H1 (cell line): ENCODE results near the gene ABLIM1. TPM values are rescaled to one million over a fixed set of nuclear protein-coding genes. Genes with fewer than 3 reads are reported as not detected.

Experiments used
- CTCF ChIA-PET: fragments of 300-600 bp; sonication (Branson Sonifier 250); formaldehyde crosslinking; loops from one replicate; lab custom pipeline; 2021; ENCODE audit not compliant: partially characterized antibody; lab: Charles Lee
- POLR2A ChIA-PET: fragments of 300-600 bp; sonication (Branson Sonifier 250); formaldehyde crosslinking; loops from one replicate; lab custom pipeline; 2021; ENCODE audit warnings: inconsistent platforms; ENCODE audit not compliant: partially characterized antibody; lab: Charles Lee
- DNase-seq, 2 experiments: peaks; one replicate each; pipeline versions ENCODE4 v3.0.0 to v3.0.0-alpha.2; 2010 to 2022; ENCODE audit warnings: low spot score in 2 of 2, low read depth in 1 of 2, mixed read lengths in 1 of 2
- FAIRE-seq: peaks from 2 replicates; lab custom pipeline; 2011; peaks lifted over from hg19 to GRCh38; lab: Jason Lieb, UNC
- H2AFZ ChIP-seq: 2 replicates; pipeline ENCODE4 v1.8.1; 2012; ENCODE audit warnings: low read length, inconsistent platforms
- H2AK5ac ChIP-seq: 2 replicates; pipeline ENCODE4 v1.6.1; 2013; ENCODE audit warnings: low read depth, low read length
- H2BK120ac ChIP-seq: replicated peaks from 2 replicates; pipeline ENCODE3; 2013; ENCODE audit warnings: low read depth, low read length, inconsistent platforms
- H2BK12ac ChIP-seq: 2 replicates; pipeline ENCODE4 v1.6.1; 2013; ENCODE audit warnings: low read depth, low read length
- H2BK15ac ChIP-seq: 2 replicates; pipeline ENCODE4 v1.6.1; 2013; ENCODE audit warnings: low read length
- H2BK20ac ChIP-seq: 2 replicates; pipeline ENCODE4 v1.6.1; 2013; ENCODE audit warnings: low read length
- H2BK5ac ChIP-seq: 2 replicates; pipeline ENCODE4 v1.6.1; 2013; ENCODE audit warnings: low read depth, low read length
- H3K14ac ChIP-seq: 2 replicates; pipeline ENCODE4 v1.6.1; 2013; ENCODE audit warnings: inconsistent platforms; ENCODE audit not compliant: insufficient read length
- H3K18ac ChIP-seq: 2 replicates; pipeline ENCODE4 v1.6.1; 2013; ENCODE audit warnings: low read length; ENCODE audit errors: extremely low read depth
- H3K23ac ChIP-seq: 2 replicates; pipeline ENCODE4 v1.6.1; 2013; ENCODE audit warnings: inconsistent platforms; ENCODE audit not compliant: insufficient read length
- H3K23me2 ChIP-seq: 2 replicates; pipeline ENCODE4 v1.6.1; 2013; ENCODE audit warnings: low read depth, low read length
- H3K27ac ChIP-seq: 2 replicates; pipeline ENCODE4 v1.6.1; 2011; ENCODE audit warnings: low read depth, low read length, inconsistent platforms
- H3K27me3 ChIP-seq, 4 experiments: replicated peaks in 1 of 4; 1 replicate in 1 of 4; 2 replicates in 3 of 4; pipeline versions ENCODE4 v1.6.1 to v1.8.1; 2011 to 2013; ENCODE audit warnings: low read length in 3 of 4, mild to moderate bottlenecking in 3 of 4, inconsistent platforms in 2 of 4, mixed read lengths in 2 of 4, moderate library complexity in 1 of 4; ENCODE audit not compliant: control insufficient read depth in 3 of 4, insufficient read depth in 3 of 4; ENCODE audit errors: extremely low read depth in 1 of 4
- H3K36me3 ChIP-seq, 4 experiments: 2 replicates each; pipeline versions ENCODE4 v1.6.1 to v1.8.1; 2011 to 2013; ENCODE audit warnings: mild to moderate bottlenecking in 4 of 4, low read length in 3 of 4, moderate library complexity in 2 of 4, control low read depth in 1 of 4, inconsistent platforms in 1 of 4; ENCODE audit not compliant: insufficient read depth in 4 of 4, control insufficient read depth in 2 of 4
- H3K4ac ChIP-seq: replicated peaks from 2 replicates; pipeline ENCODE3; 2013; ENCODE audit warnings: low read length, low read depth, mixed read lengths, inconsistent platforms; ENCODE audit not compliant: insufficient read length
- H3K4me1 ChIP-seq, 4 experiments: replicated peaks in 1 of 4; 1 replicate in 1 of 4; 2 replicates in 3 of 4; pipeline versions ENCODE4 v1.6.1 to v1.8.1; 2011 to 2013; ENCODE audit warnings: low read length in 3 of 4, inconsistent platforms in 2 of 4, mixed read lengths in 1 of 4; ENCODE audit not compliant: insufficient read depth in 4 of 4, control insufficient read depth in 3 of 4
- H3K4me2 ChIP-seq, 2 experiments: 2 replicates each; pipeline versions ENCODE4 v1.6.1 to v1.8.1; 2011 to 2013; ENCODE audit warnings: low read depth in 2 of 2, low read length in 2 of 2, control low read depth in 1 of 2, inconsistent platforms in 1 of 2, mild to moderate bottlenecking in 1 of 2; ENCODE audit not compliant: insufficient read depth in 1 of 2
- H3K4me3 ChIP-seq, 4 experiments: fragments of 200-600, 300-600 bp in 1 of 4; sonication (generic), shearing (Covaris generic), sonication (Bioruptor Twin) in 1 of 4; 2 replicates each; pipeline versions ENCODE4 v1.5.1 to v1.8.1; 2011 to 2016; ENCODE audit warnings: low read length in 4 of 4, low read depth in 3 of 4, control low read depth in 2 of 4, inconsistent platforms in 2 of 4, mild to moderate bottlenecking in 2 of 4, mixed read lengths in 1 of 4, moderate library complexity in 1 of 4; ENCODE audit not compliant: insufficient read depth in 2 of 4; ENCODE audit errors: extremely low read depth in 1 of 4
- H3K56ac ChIP-seq: replicated peaks from 2 replicates; pipeline ENCODE3; 2013; ENCODE audit warnings: low read depth, mild to moderate bottlenecking, mixed read lengths, low read length, inconsistent platforms; ENCODE audit not compliant: insufficient read length
- H3K79me1 ChIP-seq: 2 replicates; pipeline ENCODE4 v1.6.1; 2013; ENCODE audit warnings: low read depth, low read length, control low read depth
- H3K79me2 ChIP-seq, 2 experiments: 2 replicates each; pipeline versions ENCODE4 v1.6.1 to v1.8.1; 2012 to 2013; ENCODE audit warnings: low read length in 2 of 2, mild to moderate bottlenecking in 2 of 2, inconsistent platforms in 1 of 2; ENCODE audit not compliant: insufficient read depth in 2 of 2, control insufficient read depth in 1 of 2
- H3K9ac ChIP-seq, 4 experiments: replicated peaks in 1 of 4; 1 replicate in 1 of 4; 2 replicates in 3 of 4; pipeline versions ENCODE4 v1.6.1 to v1.8.1; 2011 to 2013; ENCODE audit warnings: low read depth in 3 of 4, low read length in 3 of 4, control low read depth in 2 of 4, mild to moderate bottlenecking in 2 of 4, moderate library complexity in 2 of 4, inconsistent platforms in 1 of 4; ENCODE audit errors: extremely low read depth in 1 of 4
- H3K9me3 ChIP-seq, 2 experiments: 2 replicates each; pipeline versions ENCODE4 v1.6.1 to v1.8.1; 2012 to 2013; ENCODE audit warnings: mild to moderate bottlenecking in 2 of 2, moderate library complexity in 2 of 2, control low read depth in 1 of 2, inconsistent platforms in 1 of 2, low read depth in 1 of 2, low read length in 1 of 2, mixed read lengths in 1 of 2; ENCODE audit not compliant: insufficient read depth in 2 of 2
- H4K20me1 ChIP-seq, 2 experiments: replicated peaks in 1 of 2; 2 replicates each; pipeline versions ENCODE3 to v1.8.1; 2011 to 2013; ENCODE audit warnings: inconsistent platforms in 2 of 2, low read length in 2 of 2, mild to moderate bottlenecking in 1 of 2; ENCODE audit not compliant: insufficient read depth in 2 of 2, control insufficient read depth in 1 of 2
- H4K5ac ChIP-seq: 2 replicates; pipeline ENCODE4 v1.6.1; 2013; ENCODE audit warnings: low read length, low read depth, mixed read lengths, inconsistent platforms; ENCODE audit not compliant: insufficient read length
- H4K8ac ChIP-seq: 2 replicates; pipeline ENCODE4 v1.8.0; 2013; ENCODE audit warnings: mild to moderate bottlenecking, moderate library complexity, low read length, inconsistent platforms; ENCODE audit not compliant: insufficient read depth; ENCODE audit errors: extremely low read depth
- H4K91ac ChIP-seq: replicated peaks from 2 replicates; pipeline ENCODE3; 2013; ENCODE audit warnings: low read length, mixed read lengths, inconsistent platforms; ENCODE audit not compliant: insufficient read length
- BACH1 ChIP-seq: IDR thresholded peaks from 2 replicates; pipeline ENCODE4 v1.6.1; 2012; ENCODE audit warnings: low read length, improper control_type of control experiment
- CEBPB ChIP-seq: IDR thresholded peaks from 2 replicates; pipeline ENCODE4 v1.6.1; 2012; ENCODE audit warnings: low read depth, low read length
- NRF1 ChIP-seq: IDR thresholded peaks from 2 replicates; pipeline ENCODE4 v1.6.1; 2011; ENCODE audit warnings: mild to moderate bottlenecking, low read depth, low read length, improper control_type of control experiment
- POLR2AphosphoS5 ChIP-seq: IDR thresholded peaks from 2 replicates; pipeline ENCODE4 v1.6.1; 2011; ENCODE audit warnings: low read depth, low read length
- RNF2 ChIP-seq: fragments of 200-900, 300-1000 bp; sonication (generic); IDR thresholded peaks from 2 replicates; pipeline ENCODE4 v1.7.1; 2016; ENCODE audit warnings: borderline replicate concordance, low read depth, mild to moderate bottlenecking, antibody characterized with exemption, low read length; ENCODE audit not compliant: poor library complexity, severe bottlenecking; ENCODE audit errors: missing control alignments
- SAP30 ChIP-seq: fragments of 300-600 bp; sonication (generic); IDR thresholded peaks from 2 replicates; pipeline ENCODE4 v1.7.1; 2012; ENCODE audit warnings: low read length, moderate library complexity, mild to moderate bottlenecking, inconsistent platforms; ENCODE audit not compliant: insufficient read depth, insufficient replicate concordance
- SUZ12 ChIP-seq: fragments of 200-600 bp; sonication (generic); IDR thresholded peaks from 2 replicates; pipeline ENCODE4 v1.6.1; 2012; ENCODE audit warnings: mild to moderate bottlenecking, inconsistent platforms, low read length, moderate library complexity, mixed read lengths
- TAF1 ChIP-seq: IDR thresholded peaks from 2 replicates; pipeline ENCODE4 v1.6.1; 2011; ENCODE audit warnings: mild to moderate bottlenecking, low read depth, low read length
- TAF7 ChIP-seq: optimal IDR thresholded peaks from 2 replicates; pipeline ENCODE3; 2011; ENCODE audit warnings: low read depth, mild to moderate bottlenecking, inconsistent platforms, low read length, moderate library complexity, borderline replicate concordance
- WGBS, 2 experiments: shearing (Covaris generic) in 1 of 2; methylation state at CpG; one replicate each; pipeline versions ENCODE4 v1.1.6 to v1.1.7; 2013 to 2015; ENCODE audit warnings: low lambda C conversion rate in 2 of 2, mixed read lengths in 2 of 2, inconsistent platforms in 1 of 2, low coverage in 1 of 2, missing lambda C conversion rate in 1 of 2; ENCODE audit not compliant: insufficient replicate concordance in 2 of 2, insufficient coverage in 1 of 2, insufficient read length in 1 of 2; ENCODE audit errors: extremely low coverage in 1 of 2, missing lambda C conversion rate in 1 of 2; 5-methylcytosine and 5-hydroxymethylcytosine counted together
- polyA plus RNA-seq, 7 experiments: library from polyadenylated mRNA; depleted of rRNA in 3 of 7; stranded (reverse) in 5 of 7; unstranded in 2 of 7; fragments of >200 nt in 5 of 7; fragments of 200-250 nt in 2 of 7; gene quantifications; 1 replicate in 5 of 7; 2 replicates in 1 of 7; 4 replicates in 1 of 7; pipeline versions ENCODE4 v1.2.1 to v1.2.3, GENCODE V29; 2011 to 2013; ENCODE audit warnings: missing spikeins in 2 of 7, mixed read lengths in 2 of 7
- total RNA-seq: library from RNA; stranded (reverse); fragmentation: NEBNext Ultra II Directional; extraction: Animal tissue kit (Norgen Biotek cat#: 25700); gene quantifications from 2 replicates; pipeline ENCODE4 v1.2.1, GENCODE V29; 2021
- TF ChIP-seq, protein P1 (sequence below), 3 experiments: IDR thresholded peaks; 1 replicate in 2 of 3; 2 replicates in 1 of 3; pipeline versions ENCODE4 v1.5.1 to v1.6.1; 2011; ENCODE audit warnings: low read length in 3 of 3, mild to moderate bottlenecking in 3 of 3, inconsistent platforms in 2 of 3, low read depth in 1 of 3, moderate library complexity in 1 of 3; ENCODE audit not compliant: insufficient read depth in 1 of 3; ENCODE audit errors: control extremely low read depth in 1 of 3

ABLIM1 gene
- total and polyA plus RNA-seq, 2 of the 8 experiments (the other 6 are each of a cell fraction or from before 2014, with no cell fraction given) = 51.2 to 51.7 TPM

DNA sequence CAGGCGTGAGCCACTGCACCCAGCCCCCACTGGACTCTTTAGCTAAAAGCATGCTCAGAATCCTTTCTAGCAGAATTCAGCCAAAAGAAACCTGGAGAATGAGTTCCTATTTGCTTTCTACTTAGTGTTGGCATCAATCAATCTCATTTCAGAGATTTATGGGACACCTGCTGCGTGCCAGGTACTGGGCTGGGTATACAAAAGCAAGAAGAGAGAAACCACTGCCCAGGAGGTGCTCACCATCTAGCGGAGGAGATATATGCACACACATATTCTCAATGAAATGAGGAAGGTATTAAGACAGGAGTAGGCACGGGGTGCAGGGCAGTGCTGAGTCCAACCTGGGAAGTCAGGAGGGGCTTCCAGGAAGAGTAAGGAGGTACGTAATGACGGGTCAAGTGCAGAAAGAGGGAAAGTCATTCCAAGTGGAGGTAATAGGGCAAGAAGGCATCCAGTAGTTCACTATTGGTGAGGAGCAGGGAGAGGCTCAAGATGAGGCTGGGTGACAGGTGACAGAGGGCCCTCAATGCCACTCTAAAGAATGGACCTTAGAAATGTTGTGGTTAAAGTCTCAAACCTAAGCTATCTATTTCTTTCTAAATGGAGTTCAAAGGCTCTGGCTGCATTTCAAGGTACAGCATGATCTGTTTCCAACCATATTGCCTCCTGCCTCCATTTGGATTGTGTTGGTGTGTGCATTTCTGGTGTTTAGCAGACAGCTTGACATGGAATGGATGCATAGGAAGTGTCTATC is 22.1 kb downstream of the ABLIM1 start:
- Histone ChIP-seq H3K14ac (no peak overlapping the region), H3K79me1 (no peaks in the 10 kb centered on the region), H2AK5ac (no peak overlapping the region), H3K4me1 (peaks cover 0 to 7% (median 2%) of the 10 kb centered on the region in 4 experiments; a peak in 4 of 7 replicates), H2BK12ac (no peak overlapping the region), H2BK20ac (no peak overlapping the region), H2BK5ac (no peak overlapping the region), H2BK15ac (no peak overlapping the region), H3K27ac (no peak overlapping the region), H3K4me3 (no peak overlapping the region), H3K18ac (no peak overlapping the region), H3K9ac (no peak overlapping the region), H2BK120ac (no peak overlapping the region), H3K23ac (no peak overlapping the region), H2AFZ (no peak overlapping the region), H3K79me2 (no peaks in the 10 kb centered on the region), H3K9me3 (no peaks in the 10 kb centered on the region), H4K20me1 (no peaks in the 10 kb centered on the region), H3K56ac (no peak overlapping the region), H3K23me2 (peaks cover 7% of the 10 kb centered on the region; the same call in 1 of the 2 replicates), H3K4me2 (no peak overlapping the region), H4K5ac (no peak overlapping the region), H3K27me3 (peaks cover 0 to 25% (median 15%) of the 10 kb centered on the region in 4 experiments; a peak in 6 of 7 replicates), H3K36me3 (no peaks in the 10 kb centered on the region), H4K8ac (no peak overlapping the region), H4K91ac (no peak overlapping the region), H3K4ac (no peak overlapping the region)
- CTCF ChIA-PET = interaction anchor here (0.5 to 1.9 kb wide), 4 partner anchors 10 to 1719 kb away, joined by 3 to 4 read pairs (median 3); no protein-coding TSS in a partner anchor
- no peak for FAIRE-seq
- 92% methylated on average over 6 of the region's 6 CpGs; no CpG with 5 or more reads in 1 of the 2 experiments for WGBS, 2 experiments
- POLR2A ChIA-PET = no interaction called here
- no peak for DNase-seq
- TF ChIP-seq SUZ12 (no peak), TAF7 (no peak), RNF2 (no peak), CEBPB (no peak), TAF1 (no peak), BACH1 (no peak), SAP30 (no peak), POLR2AphosphoS5 (no peak), NRF1 (no peak)
- TF ChIP-seq, protein P1, sequence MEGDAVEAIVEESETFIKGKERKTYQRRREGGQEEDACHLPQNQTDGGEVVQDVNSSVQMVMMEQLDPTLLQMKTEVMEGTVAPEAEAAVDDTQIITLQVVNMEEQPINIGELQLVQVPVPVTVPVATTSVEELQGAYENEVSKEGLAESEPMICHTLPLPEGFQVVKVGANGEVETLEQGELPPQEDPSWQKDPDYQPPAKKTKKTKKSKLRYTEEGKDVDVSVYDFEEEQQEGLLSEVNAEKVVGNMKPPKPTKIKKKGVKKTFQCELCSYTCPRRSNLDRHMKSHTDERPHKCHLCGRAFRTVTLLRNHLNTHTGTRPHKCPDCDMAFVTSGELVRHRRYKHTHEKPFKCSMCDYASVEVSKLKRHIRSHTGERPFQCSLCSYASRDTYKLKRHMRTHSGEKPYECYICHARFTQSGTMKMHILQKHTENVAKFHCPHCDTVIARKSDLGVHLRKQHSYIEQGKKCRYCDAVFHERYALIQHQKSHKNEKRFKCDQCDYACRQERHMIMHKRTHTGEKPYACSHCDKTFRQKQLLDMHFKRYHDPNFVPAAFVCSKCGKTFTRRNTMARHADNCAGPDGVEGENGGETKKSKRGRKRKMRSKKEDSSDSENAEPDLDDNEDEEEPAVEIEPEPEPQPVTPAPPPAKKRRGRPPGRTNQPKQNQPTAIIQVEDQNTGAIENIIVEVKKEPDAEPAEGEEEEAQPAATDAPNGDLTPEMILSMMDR (IDR thresholded peaks at IDR 0.05; ENCODE audit: control extremely low read depth in 1 of 3, insufficient read depth in 1 of 3, low read depth in 1 of 3, low read length in 3 of 3) = no peak
